Karpas-422 (cell line): ENCODE measurements around the gene DUSP22. TPM values are rescaled to one million over a fixed set of nuclear protein-coding genes. Genes with fewer than 3 reads are reported as not detected.

ENCODE experiments used
- DNase-seq: peaks from one replicate; pipeline ENCODE4 v3.0.0-alpha.2; 2015
- H2AFZ ChIP-seq: fragments of 200-600 bp; sonication (generic); 2 replicates; pipeline ENCODE4 v1.6.1; 2014; ENCODE audit warnings: antibody characterized with exemption, low read length, mixed read lengths
- H3K27ac ChIP-seq: fragments of 200-600 bp; sonication (generic); 2 replicates; pipeline ENCODE4 v1.5.1; 2014; ENCODE audit warnings: mild to moderate bottlenecking, low read length, moderate library complexity
- H3K27me3 ChIP-seq: fragments of 200-600 bp; sonication (generic); 2 replicates; pipeline ENCODE4 v1.6.1; 2014; ENCODE audit warnings: low read length, mixed read lengths
- H3K36me3 ChIP-seq: fragments of 200-600 bp; sonication (generic); 2 replicates; pipeline ENCODE4 v1.6.1; 2014; ENCODE audit warnings: low read length, mixed read lengths; ENCODE audit not compliant: insufficient read depth
- H3K4me1 ChIP-seq: fragments of 200-600 bp; sonication (generic); 2 replicates; pipeline ENCODE4 v1.6.1; 2014; ENCODE audit warnings: mild to moderate bottlenecking, low read length, mixed read lengths
- H3K4me2 ChIP-seq: fragments of 200-600 bp; sonication (generic); 2 replicates; pipeline ENCODE4 v1.6.1; 2014; ENCODE audit warnings: low read length, low read depth, mild to moderate bottlenecking; ENCODE audit not compliant: poor library complexity, severe bottlenecking
- H3K4me3 ChIP-seq: fragments of 200-600 bp; sonication (generic); 2 replicates; pipeline ENCODE4 v1.5.1; 2014; ENCODE audit warnings: mild to moderate bottlenecking, antibody characterized with exemption, low read length, mixed read lengths
- H3K79me2 ChIP-seq: fragments of 200-600 bp; sonication (generic); 2 replicates; pipeline ENCODE4 v1.6.1; 2014; ENCODE audit warnings: mild to moderate bottlenecking, low read length, mixed read lengths
- H3K9ac ChIP-seq: fragments of 200-600 bp; sonication (generic); 2 replicates; pipeline ENCODE4 v1.6.0; 2014; ENCODE audit warnings: low read length
- H3K9me2 ChIP-seq: fragments of 200-600 bp; sonication (generic), shearing (Covaris generic); replicated peaks from 2 replicates; pipeline ENCODE4 v1.6.0; 2014; ENCODE audit warnings: mild to moderate bottlenecking, low read length, moderate library complexity; ENCODE audit not compliant: insufficient read depth
- H3K9me3 ChIP-seq: fragments of 300-700, 200-600 bp; sonication (generic); 2 replicates; pipeline ENCODE4 v1.6.1; 2014; ENCODE audit warnings: low read length, mixed read lengths
- H4K20me1 ChIP-seq: fragments of 200-600 bp; sonication (generic); 2 replicates; pipeline ENCODE4 v1.6.1; 2014; ENCODE audit warnings: mild to moderate bottlenecking, antibody characterized with exemption, low read length, low read depth; ENCODE audit not compliant: insufficient read depth
- total RNA-seq: library from RNA; depleted of rRNA; stranded (reverse); fragments of >200 nt; shearing (Covaris generic); gene quantifications from 2 replicates; pipeline ENCODE4 v1.2.3, GENCODE V29; 2014; ENCODE audit warnings: low replicate concordance

Gene DUSP22
- total RNA-seq, 1 experiment from 2014 or later: 13.2 TPM

DNA sequence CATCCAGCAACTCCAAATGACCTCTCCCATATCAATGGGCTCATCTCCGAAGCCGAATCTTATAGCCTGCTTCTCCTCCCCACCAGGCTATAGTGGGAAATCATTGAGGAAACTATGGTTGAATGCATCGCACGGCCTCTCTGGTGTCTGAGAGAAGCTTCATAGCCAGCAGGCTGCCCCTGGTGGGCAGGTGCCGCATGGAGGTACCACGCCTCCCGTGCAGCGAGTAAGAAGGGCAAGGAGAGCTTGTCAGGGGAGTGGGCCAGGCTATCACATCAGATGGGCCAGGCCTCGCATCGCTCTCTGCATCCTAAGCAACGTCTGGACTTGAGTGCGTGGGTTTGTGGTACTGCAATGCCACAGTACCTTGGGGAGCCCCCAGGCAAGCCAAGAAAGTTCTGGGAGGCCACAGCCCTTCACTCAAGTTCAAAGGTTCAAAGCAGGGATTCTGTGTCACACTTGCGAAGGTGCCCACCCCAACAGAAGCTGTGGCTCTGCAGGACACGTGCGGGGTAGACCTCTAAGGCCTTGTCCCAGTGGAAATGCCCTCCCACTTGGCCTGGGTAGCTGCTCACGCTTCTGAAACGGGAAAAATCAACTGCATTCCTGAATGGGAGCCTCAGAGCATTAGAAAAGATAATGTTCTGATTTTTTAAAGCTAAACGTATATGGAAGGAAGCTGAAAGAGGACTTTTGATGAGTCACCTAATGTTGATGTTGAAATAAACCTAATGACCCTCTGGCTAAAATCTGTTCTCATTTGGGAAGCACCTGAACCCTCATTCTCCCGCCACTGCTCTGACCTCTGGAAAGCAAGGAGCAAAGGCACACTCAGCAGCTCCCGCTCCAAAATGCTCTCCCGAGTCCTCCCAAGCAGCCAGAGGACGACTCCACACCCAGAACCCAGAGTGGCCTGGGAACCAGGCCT, 90.9 kb downstream of the DUSP22 start:
- DNase-seq: no peak
- no peaks in the 10 kb centered on the region for H3K27me3 ChIP-seq
- no peaks in the 10 kb centered on the region for H3K9me3 ChIP-seq
- H3K9me2 ChIP-seq: no peaks in the 10 kb centered on the region
- no peaks in the 10 kb centered on the region for H3K36me3 ChIP-seq
- no peak overlapping the region for H3K4me3 ChIP-seq
- H2AFZ ChIP-seq: no peak overlapping the region
- H3K9ac ChIP-seq: no peak overlapping the region
- H3K79me2 ChIP-seq: no peaks in the 10 kb centered on the region
- peaks cover 5% of the 10 kb centered on the region; the same call in 1 of the 2 replicates for H3K4me1 ChIP-seq
- no peak overlapping the region for H3K27ac ChIP-seq
- H4K20me1 ChIP-seq: no peaks in the 10 kb centered on the region; the same call in 1 of the 2 replicates
- H3K4me2 ChIP-seq: no peak overlapping the region

- Histone ChIP-seq H3K27ac (no peak overlapping the region), H3K4me3 (no peak overlapping the region), H3K9me2 (no peaks in the 10 kb centered on the region), H3K36me3 (no peaks in the 10 kb centered on the region), H3K9me3 (no peaks in the 10 kb centered on the region), H4K20me1 (no peaks in the 10 kb centered on the region; the same call in 1 of the 2 replicates), H3K9ac (no peak overlapping the region), H3K4me1 (no peaks in the 10 kb centered on the region), H3K27me3 (no peaks in the 10 kb centered on the region), H3K79me2 (no peaks in the 10 kb centered on the region), H2AFZ (no peak overlapping the region), H3K4me2 (no peak overlapping the region)
- no peak for DNase-seq
These were observed 91.6 kb downstream of the DUSP22 start for GRCh38 chr6:383856-384255.

DNA sequence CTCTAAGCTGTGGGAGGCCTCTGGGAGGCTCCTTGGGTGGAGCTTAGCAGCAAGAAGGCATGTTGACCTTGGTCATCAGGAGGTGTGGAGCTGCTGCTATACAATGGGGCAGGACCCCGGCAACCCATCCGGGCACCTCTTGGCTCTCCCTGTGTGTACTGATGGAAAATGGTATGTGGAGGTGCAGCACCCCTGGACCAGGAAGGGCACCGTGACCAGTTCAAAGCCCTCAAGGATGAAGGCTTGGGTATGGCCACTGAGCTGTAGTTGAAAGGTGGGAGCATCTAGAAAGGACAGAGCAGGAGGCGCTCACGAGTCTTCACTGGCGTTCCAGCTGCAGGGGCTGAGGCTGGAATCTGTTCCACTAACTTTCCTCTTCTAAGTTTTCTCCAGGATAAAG, 92.6 kb downstream of the DUSP22 start:
- no peaks in the 10 kb centered on the region for H3K9me3 ChIP-seq

GRCh38 chr6:385614-386013, 93.3 kb downstream of the DUSP22 start:
- H3K4me3 ChIP-seq: no peak overlapping the region
- H3K27ac ChIP-seq: no peak overlapping the region
- no peak overlapping the region for H2AFZ ChIP-seq
- DNase-seq: no peak
- no peak overlapping the region for H3K4me2 ChIP-seq
- no peaks in the 10 kb centered on the region for H3K9me3 ChIP-seq
- H3K36me3 ChIP-seq: no peaks in the 10 kb centered on the region
- no peaks in the 10 kb centered on the region for H3K9me2 ChIP-seq
- H3K79me2 ChIP-seq: no peaks in the 10 kb centered on the region
- no peaks in the 10 kb centered on the region; the same call in 1 of the 2 replicates for H4K20me1 ChIP-seq
- H3K9ac ChIP-seq: no peak overlapping the region
- no peaks in the 10 kb centered on the region for H3K4me1 ChIP-seq
- H3K27me3 ChIP-seq: no peaks in the 10 kb centered on the region

More for the DNA sequence above, 92.6 kb downstream of the DUSP22 start:
- no peak for DNase-seq
- Histone ChIP-seq H3K27me3 (no peaks in the 10 kb centered on the region), H3K36me3 (no peaks in the 10 kb centered on the region), H3K4me3 (no peak overlapping the region), H3K9me2 (no peaks in the 10 kb centered on the region), H2AFZ (no peak overlapping the region), H4K20me1 (no peaks in the 10 kb centered on the region; the same call in 1 of the 2 replicates), H3K79me2 (no peaks in the 10 kb centered on the region), H3K9ac (no peak overlapping the region), H3K4me2 (no peak overlapping the region), H3K4me1 (no peaks in the 10 kb centered on the region), H3K27ac (no peak overlapping the region)

DNA sequence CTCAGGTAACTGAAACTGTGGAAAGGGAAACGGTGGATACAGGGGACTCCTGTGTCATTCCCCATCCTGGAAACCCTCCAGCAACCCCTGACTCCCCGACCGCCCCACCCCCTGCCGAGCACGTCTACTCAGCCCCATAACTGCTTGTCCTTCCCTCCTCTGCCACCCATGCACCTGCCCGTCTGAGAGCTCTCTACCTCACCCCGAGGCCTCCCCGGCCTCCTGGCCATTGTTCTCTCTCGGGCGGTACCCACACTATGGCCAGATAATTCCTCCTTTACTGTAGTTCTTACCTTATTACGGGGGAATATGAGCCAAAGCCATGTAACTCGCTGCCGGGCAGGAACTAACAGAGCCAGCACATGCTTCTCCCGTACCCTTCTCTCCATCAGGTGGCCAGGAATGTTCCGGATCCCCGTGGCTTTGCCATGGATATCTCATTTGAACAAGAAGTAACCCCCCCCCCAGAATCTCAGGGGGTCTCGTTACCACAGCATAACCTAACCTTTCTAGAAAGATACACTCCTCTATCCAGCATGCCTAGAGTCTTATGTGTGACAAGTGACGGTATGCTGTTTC, 94.5 kb downstream of the DUSP22 start:
- H3K9me2 ChIP-seq: no peaks in the 10 kb centered on the region
- H3K4me3 ChIP-seq: no peak overlapping the region
- DNase-seq: no peak
- H3K4me2 ChIP-seq: no peak overlapping the region
- H3K4me1 ChIP-seq: no peaks in the 10 kb centered on the region
- H3K79me2 ChIP-seq: no peaks in the 10 kb centered on the region
- H4K20me1 ChIP-seq: no peaks in the 10 kb centered on the region; the same call in 1 of the 2 replicates
- H3K27me3 ChIP-seq: no peaks in the 10 kb centered on the region
- no peaks in the 10 kb centered on the region for H3K9me3 ChIP-seq
- H3K9ac ChIP-seq: no peak overlapping the region
- no peak overlapping the region for H2AFZ ChIP-seq
- H3K36me3 ChIP-seq: no peaks in the 10 kb centered on the region
- H3K27ac ChIP-seq: no peak overlapping the region

- Histone ChIP-seq H3K9ac (no peak overlapping the region), H3K4me2 (no peak overlapping the region), H4K20me1 (no peaks in the 10 kb centered on the region; the same call in 1 of the 2 replicates), H3K4me1 (no peaks in the 10 kb centered on the region), H3K9me2 (no peaks in the 10 kb centered on the region), H3K36me3 (no peaks in the 10 kb centered on the region), H3K27me3 (no peaks in the 10 kb centered on the region), H3K27ac (no peak overlapping the region), H2AFZ (no peak overlapping the region), H3K4me3 (no peak overlapping the region), H3K9me3 (no peaks in the 10 kb centered on the region), H3K79me2 (no peaks in the 10 kb centered on the region)
- DNase-seq: no peak
These were observed 95.0 kb downstream of the DUSP22 start for GRCh38 chr6:387293-387741.

DNA sequence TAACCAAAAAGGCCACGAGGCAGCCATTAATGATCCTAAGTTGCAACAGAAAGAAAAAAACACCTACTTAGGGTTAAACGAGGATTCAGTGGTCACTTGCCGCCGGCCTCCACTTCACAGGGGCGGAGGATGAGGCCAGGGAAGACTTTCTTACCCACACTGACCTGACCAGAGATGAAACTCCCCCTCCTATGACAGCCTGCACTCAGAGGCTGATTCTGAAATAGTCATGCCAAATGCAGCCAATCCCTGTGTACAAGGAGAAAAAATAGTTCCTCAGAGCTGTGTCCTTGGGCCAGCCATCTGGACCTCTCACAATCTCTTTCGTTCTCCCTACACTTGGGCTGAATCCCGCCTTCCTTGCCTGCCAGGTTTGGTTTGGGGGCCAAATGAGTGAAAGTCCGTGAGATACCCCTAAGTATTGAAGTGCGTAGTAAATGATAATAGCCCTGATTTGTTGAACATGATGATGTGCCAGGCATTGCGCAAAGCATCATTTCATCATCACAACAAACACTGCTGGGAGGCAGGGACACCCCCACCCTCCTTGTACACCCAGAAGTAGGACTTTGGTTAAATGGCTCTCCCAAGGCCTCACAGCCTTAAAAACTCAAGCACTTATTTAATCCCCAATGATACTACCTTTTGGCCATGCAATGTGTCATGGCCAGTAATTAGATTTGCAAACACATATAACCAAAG, 96.1 kb downstream of the DUSP22 start:
- no peaks in the 10 kb centered on the region for H4K20me1 ChIP-seq
- no peaks in the 10 kb centered on the region for H3K79me2 ChIP-seq
- no peak for DNase-seq
- H3K27me3 ChIP-seq: no peaks in the 10 kb centered on the region
- H3K9me3 ChIP-seq: no peaks in the 10 kb centered on the region
- no peaks in the 10 kb centered on the region for H3K36me3 ChIP-seq
- no peaks in the 10 kb centered on the region for H3K4me1 ChIP-seq
- H3K9me2 ChIP-seq: no peaks in the 10 kb centered on the region
- H3K4me2 ChIP-seq: no peak overlapping the region
- H3K4me3 ChIP-seq: no peak overlapping the region
- no peak overlapping the region for H3K27ac ChIP-seq
- no peak overlapping the region for H3K9ac ChIP-seq
- no peak overlapping the region for H2AFZ ChIP-seq

DNA sequence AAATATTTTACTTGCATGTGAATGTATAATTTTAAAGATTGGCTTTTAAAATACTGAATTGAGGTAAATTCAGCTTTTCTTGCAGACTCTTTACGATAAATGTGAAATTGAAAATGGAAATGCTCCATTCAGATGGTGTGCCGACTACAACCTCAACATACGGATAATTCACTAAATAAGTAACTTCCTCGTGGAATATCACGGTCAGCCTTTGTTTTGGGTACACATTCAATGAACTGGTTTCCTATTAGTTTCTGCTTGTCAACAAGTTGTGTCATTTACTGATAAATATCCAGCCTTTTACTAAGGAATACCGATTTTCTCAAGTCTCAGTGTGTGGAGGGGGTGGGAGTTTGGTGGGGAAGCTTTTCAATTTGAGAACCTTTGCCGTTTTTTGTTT, 96.9 kb downstream of the DUSP22 start:
- no peaks in the 10 kb centered on the region for H3K9me2 ChIP-seq
- DNase-seq: no peak
- no peak overlapping the region for H2AFZ ChIP-seq
- no peaks in the 10 kb centered on the region for H3K4me1 ChIP-seq
- no peak overlapping the region for H3K4me3 ChIP-seq
- no peaks in the 10 kb centered on the region for H3K79me2 ChIP-seq
- H3K27me3 ChIP-seq: no peaks in the 10 kb centered on the region
- no peak overlapping the region for H3K4me2 ChIP-seq
- H3K36me3 ChIP-seq: no peaks in the 10 kb centered on the region
- no peaks in the 10 kb centered on the region for H3K9me3 ChIP-seq
- H4K20me1 ChIP-seq: no peaks in the 10 kb centered on the region
- no peak overlapping the region for H3K9ac ChIP-seq
- no peak overlapping the region for H3K27ac ChIP-seq
